Hepatocyte (in vitro differentiated cells): ENCODE measurements around the gene ATP8A2. TPM values are rescaled to one million over a fixed set of nuclear protein-coding genes. Genes with fewer than 3 reads are reported as not detected.

Experiments
- DNase-seq: peaks from one replicate; pipeline ENCODE4 v3.0.0-alpha.2; 2016; ENCODE audit warnings: low spot score
- H2AFZ ChIP-seq: fragments of 200-600 bp; sonication (generic); 2 replicates; pipeline ENCODE4 v1.6.0; 2016; ENCODE audit warnings: antibody characterized with exemption, mild to moderate bottlenecking
- H3K27ac ChIP-seq: fragments of 200-600 bp; sonication (generic); 2 replicates; pipeline ENCODE4 v1.5.1; 2016; ENCODE audit warnings: mild to moderate bottlenecking
- H3K27me3 ChIP-seq: fragments of 200-600 bp; sonication (generic); 2 replicates; pipeline ENCODE4 v1.6.1; 2016
- H3K36me3 ChIP-seq: fragments of 200-600 bp; sonication (generic); replicated peaks from 2 replicates; pipeline ENCODE4 v1.5.1; 2016; ENCODE audit warnings: low read depth; ENCODE audit not compliant: insufficient read depth
- H3K4me1 ChIP-seq: fragments of 200-600 bp; sonication (generic); 2 replicates; pipeline ENCODE4 v1.5.1; 2016; ENCODE audit warnings: mild to moderate bottlenecking, moderate library complexity; ENCODE audit not compliant: insufficient read depth
- H3K4me2 ChIP-seq: fragments of 200-600 bp; sonication (generic); 2 replicates; pipeline ENCODE4 v1.6.0; 2016
- H3K4me3 ChIP-seq: fragments of 200-600 bp; sonication (generic); 2 replicates; pipeline ENCODE4 v1.5.1; 2016; ENCODE audit warnings: mild to moderate bottlenecking
- H3K79me2 ChIP-seq: fragments of 200-600 bp; sonication (generic); 2 replicates; pipeline ENCODE4 v1.6.0; 2017; ENCODE audit warnings: mild to moderate bottlenecking
- H3K9me2 ChIP-seq: fragments of 200-600 bp; sonication (generic); replicated peaks from 2 replicates; pipeline ENCODE4 v1.6.0; 2017; ENCODE audit warnings: mild to moderate bottlenecking; ENCODE audit not compliant: insufficient read depth
- H3K9me3 ChIP-seq: fragments of 200-600 bp; sonication (generic); 2 replicates; pipeline ENCODE4 v1.5.1; 2016; ENCODE audit warnings: low read depth, mild to moderate bottlenecking
- H4K20me1 ChIP-seq: fragments of 200-600 bp; sonication (generic); 2 replicates; pipeline ENCODE4 v1.6.0; 2016; ENCODE audit warnings: mild to moderate bottlenecking; ENCODE audit not compliant: insufficient read depth, poor library complexity, severe bottlenecking
- CTCF ChIP-seq: fragments of 200-600 bp; sonication (generic); IDR thresholded peaks from 2 replicates; pipeline ENCODE4 v1.5.1; 2016; ENCODE audit warnings: antibody characterized with exemption, mild to moderate bottlenecking; ENCODE audit not compliant: poor library complexity
- EZH2 ChIP-seq: fragments of 200-600 bp; sonication (generic); IDR thresholded peaks from 2 replicates; pipeline ENCODE4 v1.6.1; 2016; ENCODE audit warnings: antibody characterized with exemption, mild to moderate bottlenecking, borderline replicate concordance
- EZH2phosphoT487 ChIP-seq: fragments of 200-600 bp; sonication (generic); IDR thresholded peaks from one replicate; pipeline ENCODE4 v1.6.1; 2018; ENCODE audit warnings: antibody characterized with exemption, mild to moderate bottlenecking, low read depth, moderate library complexity; ENCODE audit not compliant: unreplicated experiment, severe bottlenecking
- WGBS: methylation state at CpG from one replicate; pipeline ENCODE4 v1.1.6; 2016; ENCODE audit warnings: low lambda C conversion rate; ENCODE audit errors: missing lambda C conversion rate; 5-methylcytosine and 5-hydroxymethylcytosine counted together
- polyA plus RNA-seq: library from polyadenylated mRNA; unstranded; fragments of >200 nt; fragmentation: Nextera tagmentation; extraction: Ambion mirVana; gene quantifications from 2 replicates; pipeline ENCODE4 v1.2.1, GENCODE V29; 2016
- total RNA-seq: library from RNA; depleted of rRNA; stranded (reverse); fragments of >200 nt; gene quantifications from 2 replicates; pipeline ENCODE4 v1.2.3, GENCODE V29; 2014

ATP8A2 gene
- total and polyA plus RNA-seq, 2 experiments from 2014 or later = 2.1 to 3.1 TPM

GRCh38 chr13:25469169-25469525, 97.4 kb downstream of the ATP8A2 start:
- H3K4me1 ChIP-seq = no peaks in the 10 kb centered on the region
- H3K27me3 ChIP-seq = peaks cover 38% of the 10 kb centered on the region
- no peaks in the 10 kb centered on the region for H3K79me2 ChIP-seq
- H3K4me3 ChIP-seq = no peak overlapping the region
- H3K9me3 ChIP-seq = no peaks in the 10 kb centered on the region
- no peak overlapping the region for H3K27ac ChIP-seq
- H3K4me2 ChIP-seq = peak overlapping the region; percentile 85
- no peaks in the 10 kb centered on the region for H3K9me2 ChIP-seq
- DNase-seq = no peak
- H3K36me3 ChIP-seq = no peaks in the 10 kb centered on the region
- peak; percentile 78 for TF ChIP-seq EZH2
- TF ChIP-seq CTCF = no peak
- no peak overlapping the region for H2AFZ ChIP-seq
- no peaks in the 10 kb centered on the region for H4K20me1 ChIP-seq
- 5% methylated on average over 20 of the region's 20 CpGs for WGBS

GRCh38 chr13:25473864-25474263, 102.1 kb downstream of the ATP8A2 start:
- Histone ChIP-seq H3K79me2 (no peaks in the 10 kb centered on the region), H3K9me2 (no peaks in the 10 kb centered on the region), H2AFZ (no peak overlapping the region), H3K4me3 (no peak overlapping the region), H3K9me3 (no peaks in the 10 kb centered on the region), H4K20me1 (no peaks in the 10 kb centered on the region), H3K27ac (no peak overlapping the region), H3K4me1 (no peaks in the 10 kb centered on the region), H3K4me2 (no peak overlapping the region), H3K36me3 (no peaks in the 10 kb centered on the region), H3K27me3 (peaks cover 23% of the 10 kb centered on the region)
- 48% methylated on average over 2 of the region's 2 CpGs for WGBS
- no peak for TF ChIP-seq CTCF
- TF ChIP-seq EZH2phosphoT487 = no peak
- TF ChIP-seq EZH2 = no peak
- DNase-seq = no peak

GRCh38 chr13:25478186-25478585, 106.4 kb downstream of the ATP8A2 start:
- WGBS = 22% methylated on average over 1 of the region's 1 CpG
- Histone ChIP-seq H3K9me2 (no peaks in the 10 kb centered on the region), H4K20me1 (no peaks in the 10 kb centered on the region), H2AFZ (no peak overlapping the region), H3K27ac (no peak overlapping the region), H3K4me2 (no peak overlapping the region), H3K9me3 (no peaks in the 10 kb centered on the region), H3K4me3 (no peak overlapping the region), H3K36me3 (no peaks in the 10 kb centered on the region), H3K4me1 (no peaks in the 10 kb centered on the region), H3K79me2 (no peaks in the 10 kb centered on the region), H3K27me3 (no peaks in the 10 kb centered on the region)
- TF ChIP-seq EZH2 (no peak), EZH2phosphoT487 (no peak), CTCF (no peak)
- DNase-seq = peak; percentile 16

- DNase-seq = no peak
- Histone ChIP-seq H3K36me3 (no peaks in the 10 kb centered on the region), H3K4me1 (no peaks in the 10 kb centered on the region), H3K4me3 (no peak overlapping the region), H3K9me3 (no peaks in the 10 kb centered on the region), H2AFZ (no peak overlapping the region), H3K79me2 (no peaks in the 10 kb centered on the region), H3K9me2 (no peaks in the 10 kb centered on the region), H4K20me1 (no peaks in the 10 kb centered on the region), H3K27me3 (peaks cover 22% of the 10 kb centered on the region), H3K4me2 (no peak overlapping the region), H3K27ac (no peak overlapping the region)
- 48% methylated on average over 12 of the region's 12 CpGs for WGBS
- TF ChIP-seq EZH2phosphoT487 (no peak), EZH2 (no peak), CTCF (no peak)
These were observed 117.5 kb downstream of the ATP8A2 start for GRCh38 chr13:25489238-25489637.
